Measurements from ENCODE around the gene MCF2.

Gene MCF2

GRCh38 chrX:139725720-139726119 lies 17.8 kb upstream of the MCF2 start:
- no peak overlapping the region for H3K4me3 ChIP-seq (ENCODE audit: low read depth, low read length)
- no peak for DNase-seq (ENCODE audit: low read depth)
- TF ChIP-seq, protein P1, sequence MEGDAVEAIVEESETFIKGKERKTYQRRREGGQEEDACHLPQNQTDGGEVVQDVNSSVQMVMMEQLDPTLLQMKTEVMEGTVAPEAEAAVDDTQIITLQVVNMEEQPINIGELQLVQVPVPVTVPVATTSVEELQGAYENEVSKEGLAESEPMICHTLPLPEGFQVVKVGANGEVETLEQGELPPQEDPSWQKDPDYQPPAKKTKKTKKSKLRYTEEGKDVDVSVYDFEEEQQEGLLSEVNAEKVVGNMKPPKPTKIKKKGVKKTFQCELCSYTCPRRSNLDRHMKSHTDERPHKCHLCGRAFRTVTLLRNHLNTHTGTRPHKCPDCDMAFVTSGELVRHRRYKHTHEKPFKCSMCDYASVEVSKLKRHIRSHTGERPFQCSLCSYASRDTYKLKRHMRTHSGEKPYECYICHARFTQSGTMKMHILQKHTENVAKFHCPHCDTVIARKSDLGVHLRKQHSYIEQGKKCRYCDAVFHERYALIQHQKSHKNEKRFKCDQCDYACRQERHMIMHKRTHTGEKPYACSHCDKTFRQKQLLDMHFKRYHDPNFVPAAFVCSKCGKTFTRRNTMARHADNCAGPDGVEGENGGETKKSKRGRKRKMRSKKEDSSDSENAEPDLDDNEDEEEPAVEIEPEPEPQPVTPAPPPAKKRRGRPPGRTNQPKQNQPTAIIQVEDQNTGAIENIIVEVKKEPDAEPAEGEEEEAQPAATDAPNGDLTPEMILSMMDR (conservative IDR thresholded peaks at IDR 0.05; ENCODE audit: low read depth, low read length) = no peak

DNA sequence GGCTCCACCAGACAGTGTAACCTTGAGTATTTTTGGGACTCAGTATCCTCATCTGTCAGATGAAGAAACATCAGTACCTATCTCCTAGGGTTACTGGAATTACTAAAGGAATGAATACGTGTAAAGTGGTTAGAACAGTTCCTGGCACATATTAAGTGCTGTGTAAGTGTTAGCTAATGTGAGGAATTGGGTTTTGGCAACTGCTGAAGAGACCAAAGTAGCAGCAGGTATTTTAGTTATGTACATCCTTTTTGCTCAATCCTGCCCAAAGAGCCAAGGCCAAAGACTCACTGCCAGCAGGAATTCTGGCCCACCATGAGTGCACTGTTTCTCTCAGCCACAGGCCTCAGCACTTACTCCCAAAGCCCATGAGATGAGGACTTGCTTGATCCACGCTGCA lies 16.7 kb upstream of the MCF2 start:
- H3K4me3 ChIP-seq (ENCODE audit: low read depth, low read length) = no peak overlapping the region
- TF ChIP-seq, protein P1 (conservative IDR thresholded peaks at IDR 0.05; ENCODE audit: low read depth, low read length) = no peak
- DNase-seq (ENCODE audit: low read depth) = peak; percentile 11

- TF ChIP-seq, protein P1 (conservative IDR thresholded peaks at IDR 0.05; ENCODE audit: low read depth, low read length) = no peak
- H3K4me3 ChIP-seq (ENCODE audit: low read depth, low read length) = no peak overlapping the region
Observed at GRCh38 chrX:139720979-139721378, 13.0 kb upstream of the MCF2 start.

DNA sequence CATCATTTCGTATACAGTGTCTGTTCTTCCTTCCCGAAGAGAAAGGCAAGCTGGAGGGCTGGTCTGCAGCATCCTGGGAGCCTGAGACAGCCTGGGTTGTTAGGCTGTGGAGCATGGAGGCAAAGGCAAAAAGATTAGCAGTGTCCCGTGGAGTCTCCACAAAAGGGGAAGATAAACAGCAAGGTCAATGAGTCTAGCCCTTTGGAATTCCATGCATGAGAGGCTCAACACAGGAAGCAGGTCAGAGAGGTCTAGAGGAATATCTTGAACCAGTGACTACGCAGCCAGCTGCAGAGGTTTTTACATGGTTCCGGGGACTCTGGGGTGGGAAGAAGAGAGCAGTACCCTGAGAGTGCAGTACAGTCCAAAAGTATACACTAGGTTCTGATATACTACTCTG lies 12.2 kb upstream of the MCF2 start:
- TF ChIP-seq, protein P1 (conservative IDR thresholded peaks at IDR 0.05; ENCODE audit: low read depth, low read length) = no peak
- DNase-seq (ENCODE audit: low read depth) = peak; percentile 11
- H3K4me3 ChIP-seq (ENCODE audit: low read depth, low read length) = no peak overlapping the region

More at GRCh38 chrX:139720979-139721378, 13.0 kb upstream of the MCF2 start:
- DNase-seq (ENCODE audit: low read depth) = no peak

GRCh38 chrX:139702658-139703057 lies 5.3 kb downstream of the MCF2 start:
- no peak for DNase-seq (ENCODE audit: low read depth)
- H3K4me3 ChIP-seq (ENCODE audit: low read depth, low read length) = no peak overlapping the region
- TF ChIP-seq, protein P1 (conservative IDR thresholded peaks at IDR 0.05; ENCODE audit: low read depth, low read length) = no peak

DNA sequence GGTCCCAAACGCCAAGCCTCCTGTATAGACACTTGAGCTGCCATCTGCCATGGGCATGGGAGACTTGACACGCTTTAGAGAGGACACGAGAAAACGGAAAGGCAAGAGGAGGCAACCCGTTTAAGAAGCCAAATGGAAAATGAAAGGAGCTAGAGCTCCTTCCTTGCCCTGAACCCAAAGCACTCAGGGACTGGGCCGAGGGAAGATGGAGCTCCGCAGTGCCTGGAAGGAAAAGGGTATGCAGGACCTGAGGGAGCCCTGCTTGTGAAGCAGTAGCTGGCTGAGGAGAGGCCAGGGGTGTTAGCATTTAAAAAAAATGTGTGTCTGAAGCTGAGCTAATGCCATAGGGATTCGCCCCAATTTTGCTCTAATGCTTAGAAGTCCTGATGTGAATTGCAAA lies 15.1 kb downstream of the MCF2 start:
- no peak overlapping the region for H3K4me3 ChIP-seq (ENCODE audit: low read depth, low read length)
- TF ChIP-seq, protein P1 (conservative IDR thresholded peaks at IDR 0.05; ENCODE audit: low read depth, low read length) = no peak
- no peak for DNase-seq (ENCODE audit: low read depth)

- TF ChIP-seq, protein P1 (conservative IDR thresholded peaks at IDR 0.05; ENCODE audit: low read depth, low read length) = no peak
Observed at GRCh38 chrX:139692506-139692849, 15.5 kb downstream of the MCF2 start.

More at GRCh38 chrX:139692506-139692849, 15.5 kb downstream of the MCF2 start:
- H3K4me3 ChIP-seq (ENCODE audit: low read depth, low read length) = peak overlapping the region; percentile 16
- DNase-seq (ENCODE audit: low read depth) = no peak

Data from choroid plexus epithelial cell (primary cell).